IPS DF 4.7 (cell line): ENCODE measurements around the gene TRAF7.

Experiments
- DNase-seq: peaks from one replicate; pipeline ENCODE4 v3.0.0-alpha.2; 2013; ENCODE audit warnings: low spot score; ENCODE audit errors: extremely low read depth

TRAF7 gene

GRCh38 chr16:2213817-2214718 is 58.5 kb downstream of the TRAF7 start:
- DNase-seq, result no peak

- no peak for DNase-seq
These were observed 59.1 kb downstream of the TRAF7 start, which contains the start of gene PGP for GRCh38 chr16:2214719-2214968. TSS of gene PGP (minus strand) at chr16:2214840. CDS start at chr16:2214777, 63 bp downstream.

DNA sequence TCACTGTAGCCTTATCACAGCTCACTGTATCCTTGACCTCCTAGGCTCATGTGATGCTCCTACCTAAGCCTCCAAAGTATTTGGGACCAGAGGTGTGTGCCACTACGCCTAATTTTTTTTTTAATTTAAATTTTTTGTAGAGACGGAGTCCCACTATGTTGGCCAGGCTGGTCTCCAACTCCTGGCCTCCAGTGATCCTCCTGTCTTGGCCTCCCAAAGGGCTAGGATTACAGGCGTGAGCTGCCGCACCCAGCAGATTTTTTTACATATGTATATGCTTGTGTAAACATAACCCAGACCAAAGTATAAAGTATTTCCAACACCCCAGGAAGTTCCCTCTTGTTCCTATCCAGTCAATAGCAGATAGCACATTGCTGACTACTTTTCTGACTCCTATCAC is 60.7 kb downstream of the TRAF7 start:
- DNase-seq, result no peak

DNA sequence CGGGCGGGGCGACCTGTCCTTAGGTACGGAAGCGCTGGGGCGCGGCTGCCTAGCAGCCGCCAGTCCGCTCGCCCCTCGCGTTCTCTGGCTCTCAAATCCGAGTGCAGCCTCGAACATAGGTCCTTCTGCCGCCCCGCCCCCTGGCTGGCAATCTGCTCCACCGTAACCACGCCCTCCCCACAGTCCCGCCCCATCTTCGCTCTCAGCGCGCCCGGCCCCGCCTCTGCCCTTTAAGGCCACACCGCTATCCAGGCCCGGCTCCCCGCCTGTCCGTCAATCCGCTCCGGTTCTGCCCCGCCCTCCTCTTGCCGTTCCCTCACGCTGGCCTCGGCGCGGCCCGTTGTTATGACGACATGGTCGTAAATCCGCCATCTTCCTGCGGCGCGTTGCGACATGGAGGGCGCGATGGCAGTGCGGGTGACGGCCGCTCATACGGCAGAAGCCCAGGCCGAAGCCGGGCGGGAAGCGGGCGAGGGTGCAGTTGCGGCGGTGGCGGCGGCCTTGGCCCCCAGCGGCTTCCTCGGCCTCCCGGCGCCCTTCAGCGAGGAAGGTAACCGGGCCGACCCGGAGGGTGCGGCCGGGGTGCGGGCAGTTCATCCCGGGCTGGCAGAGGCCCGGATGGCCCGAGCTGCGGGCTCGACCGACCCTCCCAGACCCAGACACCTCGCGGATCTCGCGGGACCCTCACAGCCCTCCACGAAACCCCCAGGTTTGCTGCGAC is 67.8 kb downstream of the TRAF7 start, which contains the start of gene E4F1:
E4F1 (plus strand) TSS at position 371 of the 721 bp plus-strand sequence; CDS start at position 394, 23 bp downstream.
- DNase-seq, result peak; percentile 91

DNA sequence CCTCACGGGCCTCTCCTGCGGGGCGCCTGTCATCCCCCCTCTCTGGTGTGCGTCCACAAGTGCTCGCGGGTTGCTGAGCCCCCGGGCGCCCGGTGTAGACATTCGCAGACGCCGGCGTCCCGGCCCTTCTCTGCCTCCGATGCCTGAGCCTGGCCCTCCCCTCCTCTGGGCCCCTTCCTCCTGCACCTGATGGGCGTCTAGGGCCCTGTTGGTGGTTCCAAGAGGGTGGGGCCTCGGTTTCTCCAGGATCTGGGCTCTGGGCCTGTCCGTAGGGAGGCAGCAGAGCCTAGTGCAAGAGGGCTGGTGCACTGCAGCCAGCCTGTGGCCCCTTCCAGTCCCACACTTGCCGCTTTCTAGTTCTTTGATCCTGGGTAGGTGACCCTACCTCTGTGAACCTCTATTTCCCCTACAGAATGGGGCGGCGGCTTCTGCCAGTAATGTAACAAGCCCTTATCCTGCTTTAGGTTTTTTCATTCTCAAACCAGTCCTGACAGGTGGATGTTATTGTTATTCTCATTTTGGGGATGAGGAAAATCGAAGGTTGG is 68.4 kb downstream of the TRAF7 start:
- DNase-seq, result no peak

DNA sequence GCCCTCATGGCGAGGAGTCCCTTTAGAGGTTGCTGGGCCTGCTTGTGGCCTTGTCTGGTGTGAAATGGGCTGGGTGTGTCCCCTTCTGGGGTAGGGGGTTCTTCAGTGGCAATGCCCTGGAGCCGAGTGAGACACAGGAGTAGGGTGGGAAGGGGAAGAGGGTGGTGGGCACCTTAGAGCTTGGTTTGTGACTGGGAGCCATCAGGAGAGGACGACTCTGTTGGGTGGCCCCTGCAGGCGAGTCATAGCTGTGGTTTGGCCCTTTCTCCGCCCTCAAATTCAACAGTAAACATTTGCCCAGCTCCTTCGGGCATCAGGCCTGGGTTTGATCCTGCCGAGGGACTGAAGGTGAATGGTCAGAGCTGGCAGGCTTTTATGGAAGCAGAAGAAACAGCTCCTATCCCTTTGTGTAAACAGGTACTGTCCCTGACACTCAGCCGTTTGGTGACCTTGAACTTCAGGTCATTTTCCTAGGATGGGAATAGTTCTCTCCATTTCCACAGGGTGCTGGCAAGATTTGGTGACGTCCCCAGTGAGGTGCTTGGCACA is 70.7 kb downstream of the TRAF7 start:
- no peak for DNase-seq

- DNase-seq, result no peak
These were observed 71.3 kb downstream of the TRAF7 start for GRCh38 chr16:2226918-2227317.
